ENCODE measurements around the gene AIPL1.

AIPL1 gene

GRCh38 chr17:6413065-6413464 lies 21.9 kb downstream of the AIPL1 start:
- no peak for DNase-seq (ENCODE audit: low spot score)

GRCh38 chr17:6408735-6409134 lies 26.2 kb downstream of the AIPL1 start:
- DNase-seq (ENCODE audit: low spot score): no peak

GRCh38 chr17:6408276-6408675 lies 26.6 kb downstream of the AIPL1 start:
- no peak for DNase-seq (ENCODE audit: low spot score)

DNA sequence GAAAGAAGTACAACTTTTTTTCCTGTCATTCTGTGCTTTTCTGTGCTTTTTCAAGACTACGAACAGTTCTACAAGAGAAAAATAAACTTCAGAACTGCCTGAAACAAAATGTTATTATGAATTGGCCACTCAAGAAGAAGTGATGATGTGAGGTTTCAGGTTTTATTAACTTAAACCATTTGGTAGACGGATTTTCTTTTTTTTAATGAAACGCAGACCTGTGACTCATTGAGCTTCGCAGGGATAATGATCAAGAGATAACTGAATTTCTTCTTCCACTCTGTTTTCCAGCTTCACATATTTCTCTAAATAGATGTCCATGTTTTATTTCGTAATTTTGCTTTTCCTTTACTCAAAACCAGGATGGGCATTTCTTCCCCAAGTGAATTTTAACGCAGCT lies 32.7 kb downstream of the AIPL1 start:
- DNase-seq (ENCODE audit: low spot score): no peak

DNA sequence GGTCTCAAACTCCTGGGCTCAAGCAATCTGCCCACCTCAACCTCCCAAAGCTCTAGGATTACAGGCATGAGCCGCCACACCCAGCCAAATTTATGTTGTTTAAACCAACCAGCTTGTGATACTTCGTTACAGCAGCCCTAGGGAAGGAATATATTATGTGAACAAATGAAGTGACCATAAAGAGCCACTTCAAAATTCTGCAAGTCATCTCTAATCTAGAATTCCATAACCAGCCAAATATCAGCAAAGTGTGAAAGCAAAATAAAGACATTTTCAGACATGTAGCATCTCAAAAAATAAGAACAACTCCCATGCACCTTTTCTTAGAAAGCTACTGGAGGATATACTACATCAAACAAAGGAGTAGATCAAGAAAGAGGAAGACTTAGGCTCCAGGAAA lies 36.0 kb downstream of the AIPL1 start:
- DNase-seq (ENCODE audit: low spot score): no peak

- no peak for DNase-seq (ENCODE audit: low spot score)
Observed at GRCh38 chr17:6394055-6394606, 40.8 kb downstream of the AIPL1 start.

DNA sequence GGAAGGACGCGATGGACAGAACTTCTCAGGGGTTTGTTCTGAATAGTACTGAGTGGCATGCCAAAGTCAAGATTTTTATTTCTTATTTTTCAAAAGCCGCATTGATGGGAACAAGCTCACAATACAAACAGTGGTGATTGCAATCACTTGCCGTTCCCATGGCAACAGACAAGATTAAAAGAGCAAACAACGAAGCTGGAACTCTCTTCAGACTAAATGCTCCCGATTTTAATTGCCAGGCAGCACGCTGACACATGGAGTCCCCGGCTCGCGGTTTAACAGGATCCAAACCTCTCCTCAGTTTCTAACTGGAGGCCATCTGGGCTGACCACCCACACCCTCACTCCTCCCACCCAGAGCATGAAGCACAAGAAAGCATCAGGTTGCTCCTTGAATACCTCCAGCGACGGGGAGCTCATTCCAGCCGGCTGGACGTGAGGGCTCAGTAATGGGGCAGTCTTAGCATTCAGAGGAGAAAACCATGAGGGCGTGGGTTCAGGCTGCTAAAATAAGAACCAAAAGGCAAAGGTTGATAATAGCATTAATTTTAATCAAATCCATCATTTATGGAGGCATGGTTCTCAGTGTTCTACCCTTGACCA lies 41.5 kb downstream of the AIPL1 start:
- DNase-seq (ENCODE audit: low spot score): no peak

- DNase-seq (ENCODE audit: low spot score): no peak
Observed at GRCh38 chr17:6392609-6393350, 42.1 kb downstream of the AIPL1 start.

DNA sequence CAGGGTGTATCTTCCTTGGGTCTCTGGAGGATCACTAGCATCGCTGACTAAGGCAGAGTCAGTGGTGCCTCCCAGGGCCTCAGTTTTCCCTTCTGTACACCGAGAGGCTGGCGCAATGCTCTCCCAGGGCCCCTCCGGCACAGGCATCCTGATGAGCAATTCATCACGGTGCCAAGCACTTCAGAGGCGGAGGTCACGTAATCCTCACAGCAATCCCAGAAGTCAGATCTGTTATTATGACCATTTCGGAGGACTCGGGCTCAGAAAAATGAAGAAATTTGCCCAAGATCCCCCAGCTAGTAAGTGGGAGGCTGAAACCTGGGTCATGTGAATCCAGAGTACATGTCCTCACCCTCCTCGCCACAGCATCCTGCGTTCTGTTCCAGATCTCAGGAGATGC lies 46.5 kb downstream of the AIPL1 start:
- DNase-seq (ENCODE audit: low spot score): no peak

DNA sequence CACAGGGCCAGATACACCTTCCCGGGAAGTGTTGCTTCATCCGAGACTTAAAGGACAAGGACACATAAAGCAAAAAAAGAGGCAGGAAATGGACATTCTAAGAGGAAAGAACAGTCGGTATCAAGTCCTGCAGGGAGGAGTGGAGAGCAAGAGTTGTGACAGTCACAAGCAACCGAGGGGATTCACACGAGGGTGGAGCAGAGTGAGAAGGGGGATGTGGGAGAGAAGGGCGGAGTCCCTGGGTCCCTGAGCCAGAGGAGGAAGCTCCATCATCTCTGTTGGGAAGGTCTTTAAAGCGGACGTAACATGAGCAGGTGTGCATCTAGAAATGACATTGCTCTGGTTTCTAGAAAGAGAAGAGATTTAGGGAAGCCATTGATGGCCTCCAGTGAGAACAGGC lies 47.1 kb downstream of the AIPL1 start:
- DNase-seq (ENCODE audit: low spot score): no peak

GRCh38 chr17:6387442-6387841 lies 47.5 kb downstream of the AIPL1 start:
- DNase-seq (ENCODE audit: low spot score): no peak

GRCh38 chr17:6386041-6386630 lies 48.8 kb downstream of the AIPL1 start:
- DNase-seq (ENCODE audit: low spot score): no peak

- DNase-seq (ENCODE audit: low spot score): no peak
Observed at GRCh38 chr17:6384481-6384880, 50.4 kb downstream of the AIPL1 start.

DNA sequence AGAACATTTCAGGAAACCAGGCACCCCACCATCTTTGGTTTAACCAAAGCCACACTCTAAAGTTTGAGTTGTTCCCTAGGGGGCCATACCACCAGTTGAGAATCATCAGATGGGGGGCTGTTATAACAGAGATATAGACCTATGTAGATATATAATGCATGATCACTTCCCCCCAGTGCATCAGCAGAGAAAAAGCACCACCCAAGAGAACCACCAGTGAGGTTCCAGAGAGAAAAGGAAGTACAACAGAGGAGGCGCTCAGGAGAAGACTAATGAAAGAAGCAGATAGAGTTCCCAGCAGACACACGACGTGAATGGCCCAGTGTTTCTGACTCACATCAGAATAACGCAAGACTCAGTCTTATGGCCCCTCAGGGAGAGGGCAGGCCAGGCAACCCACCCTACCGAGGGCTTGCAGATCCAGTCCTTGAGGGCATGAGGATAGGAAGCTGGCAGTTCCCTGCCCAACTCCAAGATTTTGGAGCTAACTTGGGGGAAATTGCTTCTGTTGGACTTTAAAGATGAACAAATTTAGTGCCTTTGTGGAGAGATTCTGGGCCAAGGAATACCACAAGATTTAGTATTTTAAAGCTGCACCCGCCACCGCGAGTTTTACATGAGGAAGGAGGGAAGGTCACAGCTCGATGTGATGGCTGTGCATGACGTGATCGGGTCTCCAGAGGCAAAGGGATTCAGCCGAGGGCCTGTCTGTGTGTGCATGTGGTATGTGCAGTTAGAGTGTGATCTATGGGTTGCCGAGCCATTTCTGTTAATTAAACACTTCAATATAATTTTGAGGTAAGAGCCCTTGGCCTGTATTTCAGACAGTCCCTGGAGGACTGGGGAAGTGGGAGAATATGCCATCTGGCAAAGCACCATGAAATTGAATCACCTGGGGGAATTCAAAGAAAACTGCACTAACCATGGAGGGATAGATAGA lies 53.1 kb downstream of the AIPL1 start:
- no peak for DNase-seq (ENCODE audit: low spot score)

- no peak for DNase-seq (ENCODE audit: low spot score)
Observed at GRCh38 chr17:6380915-6381438, 53.9 kb downstream of the AIPL1 start.

DNA sequence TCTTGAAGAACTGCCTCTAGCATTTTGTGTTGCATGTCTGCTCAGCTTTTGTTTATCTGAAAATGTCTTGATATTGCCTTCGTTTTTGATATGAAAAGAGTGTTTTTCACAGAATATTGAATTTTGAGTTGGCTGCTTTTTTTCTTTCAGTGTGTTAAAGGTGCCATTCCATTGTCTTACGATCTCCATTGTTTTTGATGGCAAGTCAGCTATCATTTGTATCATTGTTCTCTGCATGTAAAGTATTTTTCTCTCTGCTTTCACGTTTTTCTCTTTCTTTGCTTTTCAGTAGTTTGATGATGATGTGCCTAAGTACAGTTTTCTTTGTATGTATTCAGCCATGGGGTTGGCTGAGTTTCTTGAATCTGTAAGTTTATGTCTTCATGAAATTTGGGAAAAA lies 57.0 kb downstream of the AIPL1 start:
- no peak for DNase-seq (ENCODE audit: low spot score)

GRCh38 chr17:6376931-6377361 lies 58.0 kb downstream of the AIPL1 start:
- no peak for DNase-seq (ENCODE audit: low spot score)

- DNase-seq (ENCODE audit: low spot score): no peak
Observed at GRCh38 chr17:6374761-6375312, 60.1 kb downstream of the AIPL1 start.

GRCh38 chr17:6374271-6374691 lies 60.6 kb downstream of the AIPL1 start:
- DNase-seq (ENCODE audit: low spot score): no peak
